DMS79 treated with DMSO at 0.1 percent for 48 hours (cell line): ENCODE data around the gene GPC3.
"Not testable (repeated sequence)": the region's sequence is repeated elsewhere in the genome, so short reads cannot be mapped to it uniquely, and the experiment has no call there.

Experiments used
- DNase-seq: peaks from one replicate; lab custom pipeline; 2025; lab: John Stamatoyannopoulos, UW

GPC3 gene

DNA sequence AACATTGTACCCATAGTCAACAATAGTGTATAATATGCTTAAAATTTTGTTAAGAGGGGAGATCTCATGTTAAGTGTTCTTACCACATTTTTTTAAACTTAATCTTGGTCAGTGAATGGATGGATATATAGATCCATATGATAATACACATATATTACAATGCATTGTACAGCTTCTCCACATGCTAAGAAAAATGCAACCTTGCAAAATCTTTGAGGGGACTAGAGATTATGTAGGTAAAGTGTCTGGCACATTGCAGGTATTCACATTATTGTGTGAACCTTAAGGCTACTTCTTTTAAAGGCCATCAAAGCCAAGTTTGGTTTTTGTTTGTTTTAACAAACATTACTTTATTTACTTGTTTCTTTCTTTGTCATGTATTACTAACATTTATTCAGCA is 10.4 kb upstream of the GPC3 start:
- DNase-seq = no peak

- no peak for DNase-seq
Measured at GRCh38 chrX:133994576-133994975, 9.2 kb upstream of the GPC3 start.

GRCh38 chrX:133992882-133993281 is 7.5 kb upstream of the GPC3 start:
- DNase-seq = no peak

DNA sequence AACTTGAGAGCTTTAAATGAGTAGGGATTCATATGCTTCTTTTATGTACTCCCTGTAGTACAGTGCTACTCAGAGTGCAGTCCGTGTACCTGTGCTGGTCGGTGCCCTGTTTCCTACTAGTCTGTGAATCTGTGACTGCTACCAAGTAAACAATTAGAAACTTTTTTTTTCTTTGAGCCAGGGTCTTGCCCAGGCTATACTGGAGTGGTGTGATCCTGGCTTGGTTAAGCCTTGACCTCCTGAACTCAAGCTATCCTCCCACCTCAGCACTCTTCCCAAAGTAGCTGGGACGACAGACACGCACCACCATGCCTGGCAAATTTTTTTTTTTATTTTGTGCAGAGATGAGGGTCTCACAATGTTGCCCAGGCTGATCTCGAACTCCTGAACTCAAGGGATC is 6.4 kb upstream of the GPC3 start:
- DNase-seq = no peak

- DNase-seq = not testable (repeated sequence)
Measured at GRCh38 chrX:133991057-133991456, 5.7 kb upstream of the GPC3 start.

DNA sequence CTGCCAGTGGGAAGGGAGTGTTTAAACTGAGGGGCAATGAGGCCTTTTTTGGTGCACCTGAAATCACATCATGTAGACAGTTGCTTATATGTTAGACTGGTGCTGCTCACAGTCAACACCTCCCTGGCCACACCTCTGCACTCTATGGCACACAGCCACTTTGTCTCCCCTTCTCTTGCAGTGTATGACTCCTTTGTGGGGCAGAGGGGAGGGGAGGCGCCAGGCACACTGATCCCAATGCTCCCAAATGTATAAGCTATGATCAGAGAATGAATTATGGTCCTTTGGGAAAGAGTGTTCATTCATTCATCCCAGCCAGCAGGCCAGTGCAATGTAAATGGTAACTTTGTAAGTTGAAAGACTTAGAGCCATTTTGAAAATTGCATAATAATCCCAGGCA is 4.6 kb upstream of the GPC3 start:
- no peak for DNase-seq

DNA sequence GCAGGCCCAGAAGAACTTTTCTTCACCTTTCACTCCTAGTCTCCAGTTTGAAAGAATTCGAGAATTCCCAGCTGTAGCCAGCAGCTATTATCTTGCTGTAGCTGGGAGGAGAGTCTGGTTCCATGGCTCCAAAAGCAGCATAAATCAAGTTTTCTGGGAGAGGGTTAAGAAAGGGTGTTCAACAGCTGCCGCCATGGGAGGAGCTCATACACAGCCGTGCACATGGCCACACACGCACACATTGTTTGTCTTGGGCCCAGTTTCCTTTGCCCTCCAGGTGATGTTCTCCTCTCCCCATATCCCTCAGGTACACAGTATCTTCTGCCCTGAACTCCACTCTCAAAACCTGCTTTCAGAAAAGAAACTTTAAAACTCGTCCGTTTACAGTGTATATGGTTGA is 4.1 kb upstream of the GPC3 start:
- DNase-seq = no peak

- no peak for DNase-seq
Measured at GRCh38 chrX:133988010-133988409, 2.6 kb upstream of the GPC3 start.

- DNase-seq = no peak
Measured at GRCh38 chrX:133987188-133987587, 1.8 kb upstream of the GPC3 start.

DNA sequence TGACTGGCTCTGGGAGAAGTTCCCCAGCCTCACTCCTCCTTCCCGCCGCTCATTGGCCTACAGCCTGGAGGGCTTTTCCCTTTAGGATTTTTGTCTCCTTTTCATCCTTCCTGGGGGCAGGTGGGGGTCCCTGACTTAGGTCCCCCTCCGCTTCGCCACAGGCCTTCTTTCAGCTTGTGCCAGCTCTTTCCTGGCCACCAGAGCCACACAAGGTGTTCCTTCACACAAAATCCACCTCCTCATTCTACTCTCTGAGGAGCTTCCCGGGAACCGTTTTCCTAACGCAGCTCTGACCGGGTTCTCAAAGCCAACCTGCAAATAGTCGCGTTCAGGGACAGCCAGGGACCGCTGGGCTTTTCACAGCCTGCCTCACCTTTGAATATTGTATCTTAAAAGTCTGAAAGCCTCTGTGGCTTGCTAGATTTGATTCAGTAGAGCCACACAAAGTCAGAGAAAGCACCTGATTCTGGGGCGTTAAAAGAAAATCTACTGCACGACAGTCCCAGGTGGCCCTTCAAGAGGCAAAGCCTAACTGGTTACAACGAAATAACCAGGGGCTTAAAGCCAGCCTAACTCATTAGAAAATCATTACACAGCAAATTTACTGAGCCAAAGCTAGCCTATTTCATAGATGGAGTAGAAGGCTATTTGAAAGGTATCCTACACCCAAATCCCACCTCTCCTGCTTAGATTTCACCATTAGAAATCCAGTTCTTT is 731 bp upstream of the GPC3 start:
- no peak for DNase-seq

DNA sequence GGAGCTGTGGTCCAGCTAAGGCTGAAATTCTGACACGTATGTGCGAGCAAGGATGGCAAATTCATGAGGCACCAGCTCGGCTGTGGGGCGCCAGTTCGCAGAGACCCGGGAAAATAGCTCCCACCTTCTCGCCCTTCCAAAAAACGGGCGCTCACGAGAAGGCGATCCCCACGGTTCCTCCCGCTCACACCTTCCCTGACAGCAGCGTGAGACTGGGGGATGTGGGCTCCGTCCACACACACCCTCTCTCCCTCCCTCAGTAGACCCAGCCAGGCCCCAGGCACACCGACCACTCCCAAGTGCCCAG is 584 bp downstream of the GPC3 start:
- DNase-seq = no peak

DNA sequence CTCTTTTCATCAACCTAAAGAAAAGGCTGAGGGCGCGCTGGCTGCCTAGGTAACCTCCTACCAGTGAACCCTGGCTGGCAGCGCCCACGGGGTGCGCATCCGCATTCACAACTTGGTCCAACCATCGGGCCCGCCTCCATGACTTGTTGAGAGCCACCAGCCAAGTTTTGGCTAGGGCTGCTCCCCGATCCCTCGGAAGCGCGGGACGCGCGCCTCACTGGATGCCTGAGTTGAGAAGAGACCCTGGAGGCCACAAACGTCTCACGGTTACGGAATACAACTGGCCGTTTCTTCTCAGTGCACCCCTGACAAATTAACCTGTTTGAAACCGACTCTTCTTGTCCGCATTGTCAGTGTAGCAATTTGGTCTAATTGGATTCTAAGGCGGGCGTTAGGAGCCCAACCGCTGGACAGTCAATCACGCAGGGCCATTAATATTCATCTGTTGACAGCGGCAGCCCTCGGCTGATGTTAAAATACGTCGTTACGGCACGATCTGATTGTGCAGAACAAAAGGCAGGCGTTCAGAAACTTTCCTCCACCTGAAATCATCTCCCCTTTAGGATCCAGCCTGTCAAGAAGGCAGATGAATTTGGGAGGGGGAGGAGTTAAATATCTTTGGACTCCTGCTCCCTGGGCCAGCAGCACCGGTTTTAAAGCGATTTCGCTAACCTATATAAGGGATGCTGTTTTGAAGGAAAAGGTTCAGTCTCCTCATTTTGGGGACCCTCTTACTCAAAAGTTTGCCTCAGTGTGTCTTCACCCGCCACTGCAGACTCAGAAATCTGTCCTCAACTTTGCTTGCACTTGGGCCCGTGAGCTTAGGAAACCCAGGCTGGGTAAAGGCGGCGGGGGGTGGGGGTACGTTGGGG is 1.2 kb downstream of the GPC3 start:
- DNase-seq = no peak

DNA sequence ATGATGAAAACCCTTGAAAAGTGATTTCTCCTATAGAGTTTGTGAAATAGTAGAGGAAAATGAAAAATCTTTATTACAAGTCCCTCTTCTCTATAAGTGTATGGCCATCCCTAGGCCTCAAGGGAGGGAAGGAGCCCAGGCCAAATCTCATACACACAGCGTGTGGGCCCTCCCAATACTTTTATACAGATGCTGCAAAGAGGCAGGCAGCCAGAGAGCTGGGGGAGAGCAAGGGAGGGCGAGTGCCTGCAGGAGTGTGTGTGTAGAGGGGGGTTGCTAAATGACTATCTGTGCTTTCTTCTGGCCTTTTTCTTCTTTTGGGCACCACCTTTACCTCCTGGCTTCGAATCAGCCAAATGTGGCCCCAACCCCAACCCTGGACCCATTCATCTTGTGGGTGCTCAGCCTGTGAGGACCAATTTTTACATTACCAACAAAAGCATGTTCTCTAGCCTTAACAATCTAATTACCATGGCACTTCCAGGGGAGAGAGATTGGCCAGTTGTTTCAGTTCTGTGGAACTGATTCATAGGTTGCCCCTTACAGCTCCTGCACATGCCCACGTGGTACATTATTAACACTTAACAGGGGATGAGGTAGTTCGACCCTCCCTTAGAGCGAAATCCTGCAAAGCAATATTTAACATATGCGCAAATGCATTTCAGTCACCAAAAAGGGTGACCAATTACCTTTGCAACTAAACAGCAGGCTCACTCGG is 2.0 kb downstream of the GPC3 start:
- no peak for DNase-seq

GRCh38 chrX:133981924-133982323 is 3.5 kb downstream of the GPC3 start:
- no peak for DNase-seq

DNA sequence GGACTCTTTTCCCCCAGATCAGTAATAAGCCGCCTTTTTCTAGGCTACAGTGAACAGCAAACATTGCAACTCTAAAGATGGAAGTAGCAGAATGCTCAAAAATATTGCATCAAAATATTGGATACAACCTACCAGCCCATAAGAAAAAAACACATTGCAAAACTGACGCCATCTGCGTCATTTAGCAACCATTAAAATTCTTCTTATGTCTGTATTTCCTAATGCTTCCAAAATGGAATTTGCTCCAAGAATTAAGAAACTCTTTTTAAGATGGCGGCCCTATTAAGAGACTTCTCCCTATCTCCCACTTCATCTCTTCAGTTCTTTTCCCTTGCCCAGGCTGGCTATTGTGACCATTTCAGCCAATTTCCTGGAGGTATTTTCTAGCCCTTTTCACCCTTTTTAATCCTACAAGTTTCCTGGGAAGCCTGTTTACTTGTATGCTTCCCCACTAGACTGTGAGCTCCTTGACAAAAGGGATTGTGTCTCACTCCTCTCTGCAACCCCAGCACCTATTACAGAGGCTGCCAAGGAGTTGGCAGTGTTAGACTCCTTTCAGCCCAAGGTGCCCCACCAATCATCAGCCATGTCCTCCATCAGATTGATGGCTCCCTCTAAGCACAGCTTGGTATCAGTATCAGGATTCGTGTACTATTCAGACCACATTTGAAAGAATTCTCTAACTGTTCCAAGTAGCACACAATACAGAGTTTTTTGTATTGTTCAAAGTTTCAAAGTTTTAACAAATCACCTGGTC is 4.4 kb downstream of the GPC3 start:
- DNase-seq = no peak

DNA sequence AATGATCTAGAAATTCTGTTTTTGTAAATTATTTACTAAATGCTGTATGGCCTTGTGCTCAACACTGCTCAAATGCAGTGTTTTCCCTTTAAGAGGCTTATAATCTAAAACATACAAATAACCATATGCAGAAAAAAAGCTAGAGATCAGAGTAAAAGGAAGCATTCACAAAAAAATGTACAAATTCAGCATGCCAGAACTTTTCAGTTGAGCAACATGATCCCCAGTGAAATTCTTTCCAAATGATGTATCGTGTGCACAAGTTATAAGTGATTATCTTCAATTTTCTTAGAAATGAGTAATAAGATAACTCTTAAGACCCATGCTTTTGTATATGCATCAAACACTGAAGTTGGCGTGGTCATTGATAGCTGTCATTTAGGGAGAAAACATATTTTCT is 5.0 kb downstream of the GPC3 start:
- no peak for DNase-seq

GRCh38 chrX:133979641-133980230 is 5.7 kb downstream of the GPC3 start:
- DNase-seq = no peak

GRCh38 chrX:133973704-133974103 is 11.7 kb downstream of the GPC3 start:
- no peak for DNase-seq

DNA sequence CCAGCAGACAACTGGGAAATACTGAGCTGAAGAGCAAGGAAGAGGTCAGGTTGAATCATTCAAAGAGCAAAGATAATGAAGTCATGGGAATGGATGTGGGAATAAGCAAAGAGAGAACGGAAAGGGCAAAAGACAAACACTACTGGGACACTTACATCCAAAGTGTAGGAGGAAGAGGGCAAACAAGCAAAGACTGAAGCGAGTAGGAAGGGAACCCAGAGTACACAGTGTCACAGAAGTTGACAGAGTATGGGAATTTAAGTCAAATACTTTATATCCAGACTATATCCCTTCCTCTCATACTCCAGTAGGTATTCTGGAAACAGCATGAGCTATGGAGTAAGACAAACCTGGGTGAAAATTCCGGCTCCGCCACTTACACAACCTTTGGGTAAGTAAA is 12.5 kb downstream of the GPC3 start:
- no peak for DNase-seq

GRCh38 chrX:133971586-133971985 is 13.8 kb downstream of the GPC3 start:
- DNase-seq = no peak

DNA sequence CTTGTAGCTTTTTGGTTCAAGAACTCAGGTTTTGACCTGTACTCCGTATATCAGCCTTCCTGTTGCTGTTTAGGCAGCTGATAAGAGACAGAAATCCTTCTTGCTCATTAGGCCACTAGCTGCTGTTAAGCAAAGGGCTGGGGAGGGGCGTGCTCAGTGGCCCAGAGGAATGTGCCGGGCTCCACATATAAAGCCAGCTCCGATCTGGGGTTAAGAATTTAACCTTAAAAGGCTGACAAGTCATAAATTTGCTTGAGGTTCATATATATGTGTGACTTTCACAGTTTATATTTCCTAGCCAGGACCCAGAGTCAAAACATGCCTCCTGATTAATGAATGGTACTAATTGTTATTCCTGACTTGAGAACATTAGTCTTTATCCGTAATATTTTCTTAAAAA is 15.3 kb downstream of the GPC3 start:
- DNase-seq = no peak

- no peak for DNase-seq
Measured at GRCh38 chrX:133969191-133969590, 16.2 kb downstream of the GPC3 start.
